HCT116 (cell line): ENCODE results near the gene TXLNB. TPM values are rescaled to one million over a fixed set of nuclear protein-coding genes. Genes with fewer than 3 reads are reported as not detected.

Source experiments
- ATAC-seq: fragments of 200-7000 bp; cut with Tn5 transposase; 2 replicates; pipeline ENCODE4 v1.9.1; 2020; ENCODE audit warnings: mild to moderate bottlenecking, moderate library complexity
- BruUV-seq: library from RNA; stranded (reverse); fragments of 400-500 nt; replicated peaks from 2 replicates; lab custom pipeline; 2021; lab: Mats Ljungman, UMichigan
- CTCF ChIA-PET: fragments of 300-600 bp; sonication (Branson Sonifier 250); formaldehyde crosslinking; loops from one replicate; lab custom pipeline; 2021; ENCODE audit warnings: antibody characterized with exemption; lab: Charles Lee
- POLR2A ChIA-PET: fragments of 300-600, 350-600 bp; sonication (Branson Sonifier 250); formaldehyde crosslinking; loops from one replicate; lab custom pipeline; 2021; ENCODE audit warnings: antibody characterized with exemption; lab: Charles Lee
- RAD21 ChIA-PET, 2 experiments: fragments of 300-600 bp; sonication (Branson Sonifier 250); formaldehyde crosslinking; loops; one replicate each; lab custom pipeline; 2023; ENCODE audit warnings: low total read pairs in 2 of 2; ENCODE audit not compliant: uncharacterized antibody in 2 of 2, unreplicated experiment in 2 of 2, low non-redundant PET in 1 of 2; lab: Charles Lee
- DNase-seq: peaks from one replicate; pipeline ENCODE4 v3.0.0-alpha.2; 2010; ENCODE audit warnings: low read depth, low spot score
- H2AFZ ChIP-seq: fragments of 200-600 bp; shearing (Covaris generic), sonication (generic); 2 replicates; pipeline ENCODE4 v1.6.1; 2017; ENCODE audit warnings: low read depth, mixed run types, mixed read lengths, antibody characterized with exemption, low read length; ENCODE audit not compliant: poor library complexity, severe bottlenecking
- H3K27ac ChIP-seq: 2 replicates; pipeline ENCODE4 v1.5.1; 2012; ENCODE audit warnings: low read depth, low read length
- H3K27me3 ChIP-seq: fragments of 200-600 bp; sonication (generic); 2 replicates; pipeline ENCODE4 v1.6.1; 2016; ENCODE audit warnings: mixed run types, low read length, mixed read lengths; ENCODE audit not compliant: insufficient read depth
- H3K36me3 ChIP-seq, 2 experiments: fragments of 200-500 bp in 1 of 2; fragments of 200-600 bp in 1 of 2; sonication (Bioruptor generic) in 1 of 2; sonication (generic) in 1 of 2; 2 replicates each; pipeline versions ENCODE4 v1.5.1 to v1.6.1; 2014 to 2016; ENCODE audit warnings: low read length in 2 of 2, inconsistent platforms in 1 of 2, mixed read lengths in 1 of 2, mixed run types in 1 of 2; ENCODE audit not compliant: insufficient read depth in 2 of 2, control insufficient read depth in 1 of 2
- H3K4me1 ChIP-seq, 2 experiments: fragments of 200-600 bp in 1 of 2; sonication (generic) in 1 of 2; 2 replicates each; pipeline versions ENCODE4 v1.5.1 to v1.6.1; 2012 to 2017; ENCODE audit warnings: low read length in 2 of 2, inconsistent platforms in 1 of 2, mild to moderate bottlenecking in 1 of 2, mixed read lengths in 1 of 2, mixed run types in 1 of 2, moderate library complexity in 1 of 2; ENCODE audit not compliant: insufficient read depth in 2 of 2, control insufficient read depth in 1 of 2
- H3K4me2 ChIP-seq: fragments of 200-600 bp; sonication (generic); 2 replicates; pipeline ENCODE4 v1.6.1; 2017; ENCODE audit warnings: mixed run types, low read length, mixed read lengths
- H3K4me3 ChIP-seq, 2 experiments: fragments of 200-600 bp in 1 of 2; sonication (generic) in 1 of 2; replicated peaks in 1 of 2; 2 replicates each; pipeline ENCODE4 v1.5.1; 2011 to 2016; ENCODE audit warnings: low read length in 2 of 2, control low read depth in 1 of 2, low read depth in 1 of 2, mild to moderate bottlenecking in 1 of 2, mixed read lengths in 1 of 2, mixed run types in 1 of 2
- H3K79me2 ChIP-seq: fragments of 200-600 bp; sonication (generic); 2 replicates; pipeline ENCODE4 v1.6.1; 2017; ENCODE audit warnings: mild to moderate bottlenecking, mixed run types, low read length, moderate library complexity, mixed read lengths; ENCODE audit not compliant: insufficient read depth
- H3K9ac ChIP-seq: fragments of 200-600 bp; sonication (generic); 2 replicates; pipeline ENCODE4 v1.6.1; 2016; ENCODE audit warnings: low read length, mixed read lengths
- H3K9me2 ChIP-seq: fragments of 200-600 bp; sonication (generic), shearing (Covaris generic); 2 replicates; pipeline ENCODE4 v1.6.1; 2017; ENCODE audit warnings: mixed run types, mild to moderate bottlenecking, moderate library complexity; ENCODE audit not compliant: insufficient read depth
- H3K9me3 ChIP-seq, 2 experiments: fragments of 200-500 bp in 1 of 2; fragments of 200-600 bp in 1 of 2; sonication (Bioruptor generic) in 1 of 2; sonication (generic) in 1 of 2; 2 replicates each; pipeline ENCODE4 v1.6.1; 2014 to 2017; ENCODE audit warnings: low read length in 2 of 2, mixed read lengths in 2 of 2, inconsistent platforms in 1 of 2, low read depth in 1 of 2, mild to moderate bottlenecking in 1 of 2, mixed run types in 1 of 2, moderate library complexity in 1 of 2; ENCODE audit not compliant: control insufficient read depth in 1 of 2, insufficient read depth in 1 of 2
- H4K20me1 ChIP-seq: fragments of 200-600 bp; sonication (generic), shearing (Covaris generic); 2 replicates; pipeline ENCODE4 v1.6.1; 2017; ENCODE audit warnings: mixed run types, mild to moderate bottlenecking, moderate library complexity; ENCODE audit not compliant: insufficient read depth
- CEBPB ChIP-seq: IDR thresholded peaks from 2 replicates; pipeline ENCODE4 v1.6.1; 2012; ENCODE audit warnings: low read depth
- CTCF ChIP-seq, 3 experiments: fragments of 200-600 bp in 1 of 3; sonication (generic) in 1 of 3; IDR thresholded peaks in 2 of 3; conservative IDR thresholded peaks in 1 of 3; 2 replicates each; pipeline ENCODE4 v1.5.1; 2012 to 2017; ENCODE audit warnings: low read depth in 2 of 3, low read length in 2 of 3, antibody characterized with exemption in 1 of 3, borderline replicate concordance in 1 of 3, control low read depth in 1 of 3, mild to moderate bottlenecking in 1 of 3, mixed read lengths in 1 of 3, mixed run types in 1 of 3, moderate library complexity in 1 of 3; ENCODE audit not compliant: insufficient read depth in 1 of 3
- ELF1 ChIP-seq: IDR thresholded peaks from 2 replicates; pipeline ENCODE4 v1.6.1; 2012; ENCODE audit warnings: low read depth, borderline replicate concordance
- JUND ChIP-seq: IDR thresholded peaks from 2 replicates; pipeline ENCODE4 v1.6.1; 2012
- MAX ChIP-seq: IDR thresholded peaks from 2 replicates; pipeline ENCODE4 v1.6.1; 2012
- POLR2A ChIP-seq: IDR thresholded peaks from 2 replicates; pipeline ENCODE4 v1.7.0; 2011; ENCODE audit warnings: borderline replicate concordance; ENCODE audit not compliant: insufficient read depth, insufficient read length; ENCODE audit errors: extremely low read depth
- RAD21 ChIP-seq: IDR thresholded peaks from 2 replicates; pipeline ENCODE4 v1.6.1; 2012; ENCODE audit warnings: low read depth, mild to moderate bottlenecking
- SRF ChIP-seq: IDR thresholded peaks from 2 replicates; pipeline ENCODE4 v1.6.1; 2012; ENCODE audit warnings: low read depth
- intact Hi-C: fragments of 100-400 bp; cut with micrococcal nuclease; formaldehyde crosslinking; loops from 2 replicates; pipeline ENCODE4 v1.10.0; 2022
- total RNA-seq: library from RNA; stranded (reverse); gene quantifications from one replicate; pipeline ENCODE4 v1.2.1, GENCODE V29; 2021; ENCODE audit not compliant: unreplicated experiment
- TF ChIP-seq, protein P1 (sequence below): IDR thresholded peaks from 2 replicates; pipeline ENCODE4 v1.6.1; 2011; ENCODE audit warnings: mild to moderate bottlenecking, low read length, moderate library complexity; ENCODE audit not compliant: insufficient replicate concordance; ENCODE audit errors: extremely low read depth
- TF ChIP-seq, protein P2 (sequence below): IDR thresholded peaks from 2 replicates; pipeline ENCODE4 v1.6.1; 2012; ENCODE audit warnings: low read depth
- TF ChIP-seq, protein P3 (sequence below): IDR thresholded peaks from 2 replicates; pipeline ENCODE4 v1.6.1; 2012

Gene TXLNB
- total RNA-seq, 1 experiment from 2014 or later = 0.05 TPM

- ATAC-seq (no peak), DNase-seq (no peak)
- H3K36me3 ChIP-seq = no peaks in the 10 kb centered on the region
- no peaks in the 10 kb centered on the region for H3K9me3 ChIP-seq
- H2AFZ ChIP-seq = no peak overlapping the region
- H3K27me3 ChIP-seq = no peaks in the 10 kb centered on the region
- H3K9ac ChIP-seq = no peak overlapping the region
- H4K20me1 ChIP-seq = no peaks in the 10 kb centered on the region
- POLR2A ChIA-PET = no interaction called here
- intact Hi-C loops = no loop called here
- H3K9me2 ChIP-seq = no peaks in the 10 kb centered on the region
- H3K27ac ChIP-seq = no peak overlapping the region
- BruUV-seq = no TSS peak
- H3K4me1 ChIP-seq = no peaks in the 10 kb centered on the region
- no peaks in the 10 kb centered on the region for H3K79me2 ChIP-seq
- RAD21 ChIA-PET = interaction anchor here in 1 of 2 experiments (0.6 kb wide), 1 partner anchor 494 kb away, joined by 3 read pairs; no protein-coding TSS in a partner anchor
- H3K4me2 ChIP-seq = no peak overlapping the region
- CTCF ChIA-PET = no interaction called here
- TF ChIP-seq CTCF (IDR thresholded peaks at IDR 0.05 in 2 of 3, conservative IDR thresholded peaks at IDR 0.05 in 1 of 3; ENCODE audit: borderline replicate concordance in 1 of 3, insufficient read depth in 1 of 3, low read depth in 2 of 3, low read length in 2 of 3) (no peak), ELF1 (no peak), RAD21 (no peak), SRF (no peak), CEBPB (no peak), MAX (no peak), JUND (no peak), POLR2A (no peak)
- TF ChIP-seq, protein P1, sequence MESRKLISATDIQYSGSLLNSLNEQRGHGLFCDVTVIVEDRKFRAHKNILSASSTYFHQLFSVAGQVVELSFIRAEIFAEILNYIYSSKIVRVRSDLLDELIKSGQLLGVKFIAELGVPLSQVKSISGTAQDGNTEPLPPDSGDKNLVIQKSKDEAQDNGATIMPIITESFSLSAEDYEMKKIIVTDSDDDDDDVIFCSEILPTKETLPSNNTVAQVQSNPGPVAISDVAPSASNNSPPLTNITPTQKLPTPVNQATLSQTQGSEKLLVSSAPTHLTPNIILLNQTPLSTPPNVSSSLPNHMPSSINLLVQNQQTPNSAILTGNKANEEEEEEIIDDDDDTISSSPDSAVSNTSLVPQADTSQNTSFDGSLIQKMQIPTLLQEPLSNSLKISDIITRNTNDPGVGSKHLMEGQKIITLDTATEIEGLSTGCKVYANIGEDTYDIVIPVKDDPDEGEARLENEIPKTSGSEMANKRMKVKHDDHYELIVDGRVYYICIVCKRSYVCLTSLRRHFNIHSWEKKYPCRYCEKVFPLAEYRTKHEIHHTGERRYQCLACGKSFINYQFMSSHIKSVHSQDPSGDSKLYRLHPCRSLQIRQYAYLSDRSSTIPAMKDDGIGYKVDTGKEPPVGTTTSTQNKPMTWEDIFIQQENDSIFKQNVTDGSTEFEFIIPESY = no peak
- TF ChIP-seq, protein P2, sequence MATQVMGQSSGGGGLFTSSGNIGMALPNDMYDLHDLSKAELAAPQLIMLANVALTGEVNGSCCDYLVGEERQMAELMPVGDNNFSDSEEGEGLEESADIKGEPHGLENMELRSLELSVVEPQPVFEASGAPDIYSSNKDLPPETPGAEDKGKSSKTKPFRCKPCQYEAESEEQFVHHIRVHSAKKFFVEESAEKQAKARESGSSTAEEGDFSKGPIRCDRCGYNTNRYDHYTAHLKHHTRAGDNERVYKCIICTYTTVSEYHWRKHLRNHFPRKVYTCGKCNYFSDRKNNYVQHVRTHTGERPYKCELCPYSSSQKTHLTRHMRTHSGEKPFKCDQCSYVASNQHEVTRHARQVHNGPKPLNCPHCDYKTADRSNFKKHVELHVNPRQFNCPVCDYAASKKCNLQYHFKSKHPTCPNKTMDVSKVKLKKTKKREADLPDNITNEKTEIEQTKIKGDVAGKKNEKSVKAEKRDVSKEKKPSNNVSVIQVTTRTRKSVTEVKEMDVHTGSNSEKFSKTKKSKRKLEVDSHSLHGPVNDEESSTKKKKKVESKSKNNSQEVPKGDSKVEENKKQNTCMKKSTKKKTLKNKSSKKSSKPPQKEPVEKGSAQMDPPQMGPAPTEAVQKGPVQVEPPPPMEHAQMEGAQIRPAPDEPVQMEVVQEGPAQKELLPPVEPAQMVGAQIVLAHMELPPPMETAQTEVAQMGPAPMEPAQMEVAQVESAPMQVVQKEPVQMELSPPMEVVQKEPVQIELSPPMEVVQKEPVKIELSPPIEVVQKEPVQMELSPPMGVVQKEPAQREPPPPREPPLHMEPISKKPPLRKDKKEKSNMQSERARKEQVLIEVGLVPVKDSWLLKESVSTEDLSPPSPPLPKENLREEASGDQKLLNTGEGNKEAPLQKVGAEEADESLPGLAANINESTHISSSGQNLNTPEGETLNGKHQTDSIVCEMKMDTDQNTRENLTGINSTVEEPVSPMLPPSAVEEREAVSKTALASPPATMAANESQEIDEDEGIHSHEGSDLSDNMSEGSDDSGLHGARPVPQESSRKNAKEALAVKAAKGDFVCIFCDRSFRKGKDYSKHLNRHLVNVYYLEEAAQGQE = no peak
- TF ChIP-seq, protein P3, sequence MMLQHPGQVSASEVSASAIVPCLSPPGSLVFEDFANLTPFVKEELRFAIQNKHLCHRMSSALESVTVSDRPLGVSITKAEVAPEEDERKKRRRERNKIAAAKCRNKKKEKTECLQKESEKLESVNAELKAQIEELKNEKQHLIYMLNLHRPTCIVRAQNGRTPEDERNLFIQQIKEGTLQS = no peak
- H3K4me3 ChIP-seq = no peak overlapping the region
These were observed 25.0 kb upstream of the TXLNB start for GRCh38 chr6:139316622-139317317.
